Neural progenitor cell (in vitro differentiated cells): ENCODE data around the gene DPAGT1. TPM values are rescaled to one million over a fixed set of nuclear protein-coding genes. Genes with fewer than 3 reads are reported as not detected.
A peak's percentile ranks its signal among the peaks of the same experiment; 100 is the strongest.

Source experiments
- DNase-seq: peaks from one replicate; pipeline ENCODE4 v3.0.0-alpha.2; 2016; ENCODE audit warnings: low spot score
- H2AFZ ChIP-seq: fragments of 200-600 bp; sonication (generic); replicated peaks from 2 replicates; pipeline ENCODE4 v1.6.1; 2016; ENCODE audit warnings: antibody characterized with exemption
- H3F3A ChIP-seq: fragments of 200-600 bp; sonication (generic); 2 replicates; pipeline ENCODE4 v1.6.1; 2016; ENCODE audit warnings: antibody characterized with exemption, low read depth
- H3K27ac ChIP-seq: fragments of 200-600 bp; sonication (generic); 2 replicates; pipeline ENCODE4 v1.5.1; 2016; ENCODE audit warnings: mild to moderate bottlenecking
- H3K27me3 ChIP-seq: fragments of 200-600 bp; sonication (generic); 2 replicates; pipeline ENCODE4 v1.6.1; 2016; ENCODE audit warnings: mild to moderate bottlenecking, moderate library complexity
- H3K36me3 ChIP-seq: fragments of 200-600 bp; sonication (generic); 2 replicates; pipeline ENCODE4 v1.5.1; 2016
- H3K4me1 ChIP-seq: fragments of 200-600 bp; sonication (generic); 2 replicates; pipeline ENCODE4 v1.6.1; 2016; ENCODE audit warnings: mixed run types
- H3K4me2 ChIP-seq: fragments of 200-600 bp; sonication (generic); 2 replicates; pipeline ENCODE4 v1.6.1; 2016
- H3K4me3 ChIP-seq: fragments of 200-600 bp; sonication (generic); 2 replicates; pipeline ENCODE4 v1.5.1; 2016
- H3K79me2 ChIP-seq: fragments of 200-600 bp; sonication (generic); 2 replicates; pipeline ENCODE4 v1.6.1; 2016; ENCODE audit warnings: low read depth
- H3K9ac ChIP-seq: fragments of 200-600 bp; sonication (generic); 2 replicates; pipeline ENCODE4 v1.6.1; 2016
- H3K9me3 ChIP-seq: fragments of 200-600 bp; sonication (generic); 2 replicates; pipeline ENCODE4 v1.5.1; 2016; ENCODE audit warnings: low read depth
- H4K20me1 ChIP-seq: fragments of 200-600 bp; sonication (generic); 2 replicates; pipeline ENCODE4 v1.6.1; 2016; ENCODE audit warnings: low read depth
- H3K27ac Mint-ChIP-seq: 3 replicates; pipeline ENCODE4 v1.8.0; 2021; ENCODE audit warnings: mixed read lengths
- H3K27me3 Mint-ChIP-seq: 2 replicates; pipeline ENCODE4 v1.8.0; 2022; ENCODE audit warnings: low read depth, mild to moderate bottlenecking, inconsistent platforms, moderate library complexity, mixed read lengths; ENCODE audit not compliant: insufficient read depth
- H3K36me3 Mint-ChIP-seq: 3 replicates; pipeline ENCODE4 v1.8.0; 2021; ENCODE audit warnings: mixed read lengths
- H3K4me1 Mint-ChIP-seq: 3 replicates; pipeline ENCODE4 v1.8.0; 2021; ENCODE audit warnings: mixed read lengths
- H3K4me3 Mint-ChIP-seq: 3 replicates; pipeline ENCODE4 v1.8.0; 2021; ENCODE audit warnings: mild to moderate bottlenecking, moderate library complexity, mixed read lengths
- H3K9me3 Mint-ChIP-seq: 3 replicates; pipeline ENCODE4 v1.8.0; 2020; ENCODE audit warnings: mixed read lengths
- EZH2 ChIP-seq: fragments of 200-600 bp; sonication (generic); IDR thresholded peaks from 2 replicates; pipeline ENCODE4 v1.6.1; 2017; ENCODE audit warnings: antibody characterized with exemption, mild to moderate bottlenecking, moderate library complexity
- EZH2phosphoT487 ChIP-seq: fragments of 200-600 bp; sonication (generic); IDR thresholded peaks from 2 replicates; pipeline ENCODE4 v1.6.1; 2017; ENCODE audit warnings: antibody characterized with exemption
- total RNA-seq: library from RNA; depleted of rRNA; stranded (reverse); fragments of >200 nt; gene quantifications from 2 replicates; pipeline ENCODE4 v1.2.3, GENCODE V29; 2015; ENCODE audit warnings: low replicate concordance
- TF ChIP-seq, protein P1 (sequence below): fragments of 200-600 bp; sonication (generic); IDR thresholded peaks from 2 replicates; pipeline ENCODE4 v1.5.1; 2017; ENCODE audit warnings: antibody characterized with exemption, mild to moderate bottlenecking

The DPAGT1 gene
- total RNA-seq, 1 donor from 2014 or later: 13.4 TPM

DNA sequence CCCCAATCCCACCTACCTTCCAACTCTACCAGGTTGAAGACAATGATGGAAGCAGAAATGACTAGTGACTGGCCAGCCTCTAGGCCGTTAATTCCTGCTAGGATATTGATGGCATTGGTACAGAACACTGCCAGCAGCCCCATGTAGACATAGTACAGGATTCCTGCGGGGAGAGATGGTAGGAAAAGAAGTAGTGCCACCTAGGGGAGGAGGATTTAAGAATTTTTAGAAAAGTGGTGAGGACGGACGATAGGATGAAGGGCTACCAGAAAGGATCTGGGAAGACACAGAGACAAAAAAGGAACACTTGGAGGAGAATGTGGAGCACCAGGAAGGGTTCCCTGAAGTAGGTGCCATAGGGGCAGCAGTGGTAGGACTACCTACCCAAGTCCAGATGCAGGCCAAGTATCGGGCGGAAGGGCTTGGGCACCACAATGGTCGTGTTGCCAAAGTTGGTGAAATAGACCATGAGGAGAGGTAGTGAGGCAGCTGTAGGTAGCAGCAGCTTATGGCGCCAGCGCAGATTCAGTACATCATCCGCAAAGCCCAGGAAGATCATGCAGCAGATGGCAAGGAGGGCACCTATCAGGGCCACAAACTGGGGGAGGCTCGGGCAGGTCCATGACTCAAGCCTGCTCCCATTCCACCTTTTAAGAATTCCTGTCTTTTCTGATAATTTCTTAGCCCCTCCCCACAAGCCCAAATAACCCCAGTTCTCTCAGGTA, 1.2 kb downstream of the DPAGT1 start:
- H3K4me1 Mint-ChIP-seq: peaks cover 43% of the 10 kb centered on the region
- H3K27ac ChIP-seq: no peak overlapping the region
- peak overlapping the region; percentile 93 for H3K4me3 Mint-ChIP-seq
- H3K9ac ChIP-seq: peak overlapping the region; percentile 85
- peaks cover 44% of the 10 kb centered on the region for H3F3A ChIP-seq
- H3K4me2 ChIP-seq: peak overlapping the region; percentile 99
- peaks cover 22% of the 10 kb centered on the region for H3K36me3 Mint-ChIP-seq
- no peaks in the 10 kb centered on the region for H3K9me3 Mint-ChIP-seq
- no peaks in the 10 kb centered on the region for H3K9me3 ChIP-seq
- peak overlapping the region; percentile 89 for H3K4me3 ChIP-seq
- H4K20me1 ChIP-seq: no peaks in the 10 kb centered on the region
- H3K79me2 ChIP-seq: peaks cover 33% of the 10 kb centered on the region
- H3K27me3 ChIP-seq: no peaks in the 10 kb centered on the region
- H2AFZ ChIP-seq: no peak overlapping the region
- TF ChIP-seq EZH2: no peak
- TF ChIP-seq EZH2phosphoT487: no peak
- TF ChIP-seq, protein P1, sequence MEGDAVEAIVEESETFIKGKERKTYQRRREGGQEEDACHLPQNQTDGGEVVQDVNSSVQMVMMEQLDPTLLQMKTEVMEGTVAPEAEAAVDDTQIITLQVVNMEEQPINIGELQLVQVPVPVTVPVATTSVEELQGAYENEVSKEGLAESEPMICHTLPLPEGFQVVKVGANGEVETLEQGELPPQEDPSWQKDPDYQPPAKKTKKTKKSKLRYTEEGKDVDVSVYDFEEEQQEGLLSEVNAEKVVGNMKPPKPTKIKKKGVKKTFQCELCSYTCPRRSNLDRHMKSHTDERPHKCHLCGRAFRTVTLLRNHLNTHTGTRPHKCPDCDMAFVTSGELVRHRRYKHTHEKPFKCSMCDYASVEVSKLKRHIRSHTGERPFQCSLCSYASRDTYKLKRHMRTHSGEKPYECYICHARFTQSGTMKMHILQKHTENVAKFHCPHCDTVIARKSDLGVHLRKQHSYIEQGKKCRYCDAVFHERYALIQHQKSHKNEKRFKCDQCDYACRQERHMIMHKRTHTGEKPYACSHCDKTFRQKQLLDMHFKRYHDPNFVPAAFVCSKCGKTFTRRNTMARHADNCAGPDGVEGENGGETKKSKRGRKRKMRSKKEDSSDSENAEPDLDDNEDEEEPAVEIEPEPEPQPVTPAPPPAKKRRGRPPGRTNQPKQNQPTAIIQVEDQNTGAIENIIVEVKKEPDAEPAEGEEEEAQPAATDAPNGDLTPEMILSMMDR: peak; percentile 59
- H3K27me3 Mint-ChIP-seq: peaks cover 7% of the 10 kb centered on the region
- H3K4me1 ChIP-seq: peaks cover 9% of the 10 kb centered on the region
- no peaks in the 10 kb centered on the region for H3K36me3 ChIP-seq
- H3K27ac Mint-ChIP-seq: no peak overlapping the region
- DNase-seq: peak; percentile 55

GRCh38 chr11:119099711-119100110, 1.9 kb downstream of the DPAGT1 start:
- Mint-ChIP-seq H3K27ac (no peak overlapping the region), H3K27me3 (peaks cover 7% of the 10 kb centered on the region)

GRCh38 chr11:119095066-119095880, 6.4 kb downstream of the DPAGT1 start:
- TF ChIP-seq EZH2phosphoT487 (no peak), EZH2 (no peak)
- TF ChIP-seq, protein P1: no peak
- peak overlapping the region; percentile 94 for H3K4me3 Mint-ChIP-seq
- DNase-seq: peak; percentile 99
- H3K4me1 Mint-ChIP-seq: peaks cover 50% of the 10 kb centered on the region
- no peaks in the 10 kb centered on the region for H3K9me3 Mint-ChIP-seq
- peaks cover 24% of the 10 kb centered on the region for H3K4me1 ChIP-seq
- peaks cover 44% of the 10 kb centered on the region for H4K20me1 ChIP-seq
- no peaks in the 10 kb centered on the region for H3K27me3 ChIP-seq
- H3K27ac Mint-ChIP-seq: peak overlapping the region; percentile 98
- H3K79me2 ChIP-seq: peaks cover 54% of the 10 kb centered on the region
- peaks cover 14% of the 10 kb centered on the region for H3K27me3 Mint-ChIP-seq
- H3K36me3 ChIP-seq: no peaks in the 10 kb centered on the region
- peaks cover 44% of the 10 kb centered on the region for H3K36me3 Mint-ChIP-seq
- H3F3A ChIP-seq: peaks cover 54% of the 10 kb centered on the region
- H3K9ac ChIP-seq: peak overlapping the region; percentile 84
- peak overlapping the region; percentile 99 for H3K4me2 ChIP-seq
- peak overlapping the region; percentile 18 for H3K27ac ChIP-seq
- H2AFZ ChIP-seq: no peak overlapping the region
- peak overlapping the region; percentile 69 for H3K4me3 ChIP-seq
- no peaks in the 10 kb centered on the region for H3K9me3 ChIP-seq

More at GRCh38 chr11:119099711-119100110, 1.9 kb downstream of the DPAGT1 start:
- H3K9ac ChIP-seq: no peak overlapping the region
- Mint-ChIP-seq H3K36me3 (peaks cover 22% of the 10 kb centered on the region), H3K4me3 (peak overlapping the region; percentile 93), H3K9me3 (no peaks in the 10 kb centered on the region), H3K4me1 (peaks cover 43% of the 10 kb centered on the region)
- DNase-seq: no peak
- no peak for TF ChIP-seq EZH2phosphoT487
- TF ChIP-seq EZH2: no peak
- TF ChIP-seq, protein P1: no peak
- H4K20me1 ChIP-seq: peaks cover under 1% of the 10 kb centered on the region
- no peaks in the 10 kb centered on the region for H3K9me3 ChIP-seq
- H3K4me2 ChIP-seq: peak overlapping the region; percentile 99
- H3K4me3 ChIP-seq: no peak overlapping the region
- no peaks in the 10 kb centered on the region for H3K27me3 ChIP-seq
- H3K36me3 ChIP-seq: no peaks in the 10 kb centered on the region
- H3K79me2 ChIP-seq: peaks cover 39% of the 10 kb centered on the region
- H3K27ac ChIP-seq: no peak overlapping the region
- H3F3A ChIP-seq: peaks cover 44% of the 10 kb centered on the region
- H2AFZ ChIP-seq: no peak overlapping the region
- peaks cover 9% of the 10 kb centered on the region for H3K4me1 ChIP-seq
